Memory B cell (primary cell): Measurements from ENCODE around the gene RTKN2.
"Not testable (repeated sequence)": the region's sequence is repeated elsewhere in the genome, so short reads cannot be mapped to it uniquely, and the experiment has no call there.

Source experiments
- ATAC-seq: fragments of 150-1000 bp; cut with Tn5 transposase; 2 replicates; pipeline ENCODE4 v1.10.0; 2021; ENCODE audit warnings: low read depth, mild to moderate bottlenecking, moderate library complexity
- DNase-seq, 2 donors: peaks; one replicate each; pipeline ENCODE4 v3.0.0; 2022; ENCODE audit warnings: low spot score in 2 of 2
- H3K27ac Mint-ChIP-seq: one replicate; pipeline ENCODE4 v1.8.0; 2022; ENCODE audit warnings: mild to moderate bottlenecking, moderate library complexity, mixed read lengths
- H3K27me3 Mint-ChIP-seq: one replicate; pipeline ENCODE4 v1.8.0; 2022; ENCODE audit warnings: mixed read lengths
- H3K36me3 Mint-ChIP-seq: one replicate; pipeline ENCODE4 v1.8.0; 2022; ENCODE audit warnings: mild to moderate bottlenecking, mixed read lengths
- H3K4me1 Mint-ChIP-seq: one replicate; pipeline ENCODE4 v1.8.0; 2022; ENCODE audit warnings: mixed read lengths
- H3K4me3 Mint-ChIP-seq: one replicate; pipeline ENCODE4 v1.8.0; 2022; ENCODE audit warnings: mild to moderate bottlenecking, moderate library complexity, mixed read lengths
- H3K9me3 Mint-ChIP-seq: one replicate; pipeline ENCODE4 v1.8.0; 2022; ENCODE audit warnings: mixed read lengths

The RTKN2 gene

GRCh38 chr10:62244785-62245467 is 23.7 kb downstream of the RTKN2 start:
- DNase-seq: peak in 1 of 2 donors; percentile 42
- peak overlapping the region; percentile 12 for H3K4me3 Mint-ChIP-seq
- no peaks in the 10 kb centered on the region for H3K36me3 Mint-ChIP-seq
- peak; percentile 68 for ATAC-seq
- no peaks in the 10 kb centered on the region for H3K27me3 Mint-ChIP-seq
- peaks cover 12% of the 10 kb centered on the region for H3K4me1 Mint-ChIP-seq
- H3K9me3 Mint-ChIP-seq: no peaks in the 10 kb centered on the region
- H3K27ac Mint-ChIP-seq: peak overlapping the region; percentile 70

- ATAC-seq (peak; percentile 67), DNase-seq (no peak)
- Mint-ChIP-seq H3K36me3 (no peaks in the 10 kb centered on the region), H3K9me3 (no peaks in the 10 kb centered on the region), H3K4me3 (no peak overlapping the region), H3K4me1 (peaks cover 12% of the 10 kb centered on the region), H3K27me3 (no peaks in the 10 kb centered on the region), H3K27ac (peak overlapping the region; percentile 86)
Measured at GRCh38 chr10:62244088-62244487, 24.6 kb downstream of the RTKN2 start.

- DNase-seq (no peak), ATAC-seq (no peak)
- no peaks in the 10 kb centered on the region for H3K9me3 Mint-ChIP-seq
- H3K27me3 Mint-ChIP-seq: no peaks in the 10 kb centered on the region
- H3K4me3 Mint-ChIP-seq: peak overlapping the region; percentile 16
- peaks cover 12% of the 10 kb centered on the region for H3K4me1 Mint-ChIP-seq
- H3K36me3 Mint-ChIP-seq: no peaks in the 10 kb centered on the region
- H3K27ac Mint-ChIP-seq: peak overlapping the region; percentile 86
Measured at GRCh38 chr10:62243647-62243997, 25.0 kb downstream of the RTKN2 start.

- H3K36me3 Mint-ChIP-seq, H3K9me3 Mint-ChIP-seq, DNase-seq, H3K27me3 Mint-ChIP-seq, ATAC-seq: not testable (repeated sequence)
- H3K4me1 Mint-ChIP-seq: peaks cover 12% of the 10 kb centered on the region
- H3K4me3 Mint-ChIP-seq: peak overlapping the region; percentile 16
- peak overlapping the region; percentile 86 for H3K27ac Mint-ChIP-seq
Measured at GRCh38 chr10:62242965-62243646, 25.5 kb downstream of the RTKN2 start.

DNA sequence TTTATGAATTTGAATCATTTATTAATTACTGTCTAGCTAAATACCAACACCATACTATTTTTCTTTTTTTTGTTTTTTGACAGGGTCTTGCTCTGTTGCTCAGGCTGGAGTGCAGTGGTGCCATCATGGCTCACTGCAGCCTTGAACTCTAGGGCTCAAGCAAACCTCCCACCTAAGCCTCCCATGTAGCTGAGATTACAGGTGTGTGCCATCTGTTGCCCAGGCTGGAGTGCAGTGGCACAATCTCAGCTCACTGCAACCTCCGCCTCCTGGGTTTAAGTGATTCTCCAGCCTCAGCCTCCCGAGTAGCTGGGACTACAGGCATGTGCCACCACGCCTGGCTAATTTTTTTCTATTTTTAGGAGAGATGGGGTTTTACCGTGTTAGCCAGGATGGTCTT is 27.1 kb downstream of the RTKN2 start:
- H3K9me3 Mint-ChIP-seq, H3K27me3 Mint-ChIP-seq, H3K36me3 Mint-ChIP-seq, H3K4me3 Mint-ChIP-seq, DNase-seq, ATAC-seq, H3K27ac Mint-ChIP-seq: not testable (repeated sequence)
- peaks cover 12% of the 10 kb centered on the region for H3K4me1 Mint-ChIP-seq

- Mint-ChIP-seq H3K27me3 (no peaks in the 10 kb centered on the region), H3K4me3 (no peak overlapping the region), H3K27ac (no peak overlapping the region), H3K4me1 (peaks cover 8% of the 10 kb centered on the region), H3K36me3 (no peaks in the 10 kb centered on the region), H3K9me3 (no peaks in the 10 kb centered on the region)
- DNase-seq: no peak
- no peak for ATAC-seq
Measured at GRCh38 chr10:62239994-62240393, 28.6 kb downstream of the RTKN2 start.

- H3K4me3 Mint-ChIP-seq: no peak overlapping the region
- DNase-seq (no peak), ATAC-seq (no peak)
- H3K36me3 Mint-ChIP-seq: no peaks in the 10 kb centered on the region
- H3K27ac Mint-ChIP-seq: no peak overlapping the region
- peaks cover 6% of the 10 kb centered on the region for H3K4me1 Mint-ChIP-seq
- no peaks in the 10 kb centered on the region for H3K9me3 Mint-ChIP-seq
- no peaks in the 10 kb centered on the region for H3K27me3 Mint-ChIP-seq
Measured at GRCh38 chr10:62238880-62239279, 29.8 kb downstream of the RTKN2 start.

DNA sequence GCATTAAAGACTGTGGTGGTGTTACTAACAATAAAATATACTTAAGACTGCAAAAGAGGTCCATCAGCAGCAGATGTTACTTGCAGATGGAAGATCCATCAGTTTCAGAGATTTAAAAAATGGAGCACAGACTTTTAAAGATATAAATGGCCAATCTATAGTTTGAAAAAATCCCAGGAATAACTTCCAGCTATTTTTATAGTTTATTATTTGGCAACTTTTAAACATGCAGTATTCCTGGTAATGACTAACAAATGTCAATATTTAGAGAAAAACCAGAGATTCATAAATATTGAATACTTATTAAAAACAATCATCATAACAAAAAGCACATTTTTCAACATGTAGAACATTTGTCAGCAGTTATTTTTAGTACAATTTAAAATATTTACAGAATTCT is 30.7 kb downstream of the RTKN2 start:
- no peaks in the 10 kb centered on the region for H3K9me3 Mint-ChIP-seq
- no peak overlapping the region for H3K4me3 Mint-ChIP-seq

GRCh38 chr10:62237506-62237905 is 31.1 kb downstream of the RTKN2 start:
- H3K36me3 Mint-ChIP-seq: no peaks in the 10 kb centered on the region
- peaks cover 2% of the 10 kb centered on the region for H3K4me1 Mint-ChIP-seq
- H3K9me3 Mint-ChIP-seq: no peaks in the 10 kb centered on the region
- DNase-seq: no peak
- H3K27me3 Mint-ChIP-seq: no peaks in the 10 kb centered on the region
- no peak overlapping the region for H3K4me3 Mint-ChIP-seq
- ATAC-seq: no peak
- H3K27ac Mint-ChIP-seq: no peak overlapping the region

More for the DNA sequence above, 30.7 kb downstream of the RTKN2 start:
- DNase-seq (no peak), ATAC-seq (no peak)
- Mint-ChIP-seq H3K27me3 (no peaks in the 10 kb centered on the region), H3K27ac (no peak overlapping the region), H3K4me1 (peaks cover 2% of the 10 kb centered on the region), H3K36me3 (no peaks in the 10 kb centered on the region)

DNA sequence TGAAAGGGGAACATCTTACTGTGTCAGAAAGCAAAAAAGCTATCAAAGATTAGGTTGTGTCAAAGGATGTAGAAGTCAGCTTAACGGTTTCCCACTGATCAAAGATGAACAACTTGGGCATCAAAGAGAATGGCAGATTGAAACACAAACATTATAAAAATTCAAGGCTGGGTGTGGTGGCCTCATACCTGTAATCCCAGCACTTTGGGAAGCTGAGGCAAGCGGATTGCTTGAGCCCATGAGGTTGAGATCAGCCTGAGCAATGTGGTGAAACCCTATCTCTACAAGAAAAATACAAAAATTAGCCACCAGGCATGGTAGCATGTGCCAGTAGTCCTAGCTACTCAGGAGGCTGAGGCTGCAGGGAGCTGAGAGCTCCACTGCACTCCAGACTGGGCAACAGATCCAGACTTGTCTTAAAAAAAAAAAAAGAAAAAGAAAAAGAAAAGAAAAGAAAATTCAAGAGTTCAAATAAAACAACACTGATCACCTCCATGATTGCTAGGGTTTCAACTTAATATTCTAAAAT is 34.5 kb downstream of the RTKN2 start:
- ATAC-seq (no peak), DNase-seq (no peak)
- Mint-ChIP-seq H3K4me3 (no peak overlapping the region), H3K36me3 (no peaks in the 10 kb centered on the region), H3K4me1 (peaks cover 2% of the 10 kb centered on the region), H3K27me3 (no peaks in the 10 kb centered on the region), H3K27ac (no peak overlapping the region), H3K9me3 (no peaks in the 10 kb centered on the region)

GRCh38 chr10:62233356-62234076 is 35.1 kb downstream of the RTKN2 start:
- Mint-ChIP-seq H3K27me3 (no peaks in the 10 kb centered on the region), H3K36me3 (no peaks in the 10 kb centered on the region), H3K4me3 (no peak overlapping the region), H3K27ac (no peak overlapping the region), H3K4me1 (peaks cover 2% of the 10 kb centered on the region), H3K9me3 (no peaks in the 10 kb centered on the region)
- ATAC-seq (no peak), DNase-seq (no peak)

DNA sequence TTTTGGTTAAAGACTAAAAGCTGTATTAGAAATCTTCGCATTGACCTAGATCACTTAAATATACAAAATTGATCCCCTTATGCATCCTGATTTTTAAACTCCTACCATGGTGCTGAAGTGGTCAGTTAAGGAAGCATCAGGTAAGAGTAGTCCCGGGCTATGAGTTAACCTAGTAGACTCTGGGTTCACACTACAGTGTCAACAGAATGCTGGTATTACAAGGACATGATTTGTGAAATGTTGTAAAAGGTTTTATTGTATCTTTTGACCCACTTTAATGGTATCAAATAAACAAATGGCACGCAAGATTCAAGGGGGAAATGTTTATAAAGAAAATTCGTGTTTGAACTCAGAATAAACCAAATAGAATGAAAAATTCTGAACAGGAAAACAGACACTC is 36.8 kb downstream of the RTKN2 start:
- Mint-ChIP-seq H3K9me3 (no peaks in the 10 kb centered on the region), H3K36me3 (no peaks in the 10 kb centered on the region), H3K4me1 (peaks cover 2% of the 10 kb centered on the region), H3K27ac (no peak overlapping the region), H3K4me3 (no peak overlapping the region), H3K27me3 (no peaks in the 10 kb centered on the region)
- DNase-seq: no peak
- ATAC-seq: no peak

DNA sequence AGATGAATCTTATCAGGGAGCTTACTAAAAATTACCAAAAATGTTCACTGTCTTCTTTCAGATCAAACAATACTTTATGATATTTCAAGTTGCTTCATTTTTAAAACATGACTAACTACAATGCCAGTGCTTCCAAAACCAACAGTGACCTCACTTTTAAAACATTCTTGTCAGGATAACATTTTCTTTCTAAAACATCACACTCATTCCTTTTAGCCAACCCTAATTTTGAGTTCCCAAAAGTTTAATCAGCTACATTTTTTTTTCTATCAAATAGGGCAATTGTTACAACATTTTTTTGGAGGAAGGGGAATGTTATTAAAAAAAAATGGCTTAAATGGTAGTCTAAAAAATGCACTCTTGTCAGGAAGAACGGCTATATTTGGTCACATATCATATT is 37.3 kb downstream of the RTKN2 start:
- no peaks in the 10 kb centered on the region for H3K36me3 Mint-ChIP-seq
- H3K9me3 Mint-ChIP-seq: no peaks in the 10 kb centered on the region
- no peak for DNase-seq
- H3K27me3 Mint-ChIP-seq: no peaks in the 10 kb centered on the region
- no peak overlapping the region for H3K4me3 Mint-ChIP-seq
- H3K4me1 Mint-ChIP-seq: peaks cover 2% of the 10 kb centered on the region
- no peak overlapping the region for H3K27ac Mint-ChIP-seq
- no peak for ATAC-seq

DNA sequence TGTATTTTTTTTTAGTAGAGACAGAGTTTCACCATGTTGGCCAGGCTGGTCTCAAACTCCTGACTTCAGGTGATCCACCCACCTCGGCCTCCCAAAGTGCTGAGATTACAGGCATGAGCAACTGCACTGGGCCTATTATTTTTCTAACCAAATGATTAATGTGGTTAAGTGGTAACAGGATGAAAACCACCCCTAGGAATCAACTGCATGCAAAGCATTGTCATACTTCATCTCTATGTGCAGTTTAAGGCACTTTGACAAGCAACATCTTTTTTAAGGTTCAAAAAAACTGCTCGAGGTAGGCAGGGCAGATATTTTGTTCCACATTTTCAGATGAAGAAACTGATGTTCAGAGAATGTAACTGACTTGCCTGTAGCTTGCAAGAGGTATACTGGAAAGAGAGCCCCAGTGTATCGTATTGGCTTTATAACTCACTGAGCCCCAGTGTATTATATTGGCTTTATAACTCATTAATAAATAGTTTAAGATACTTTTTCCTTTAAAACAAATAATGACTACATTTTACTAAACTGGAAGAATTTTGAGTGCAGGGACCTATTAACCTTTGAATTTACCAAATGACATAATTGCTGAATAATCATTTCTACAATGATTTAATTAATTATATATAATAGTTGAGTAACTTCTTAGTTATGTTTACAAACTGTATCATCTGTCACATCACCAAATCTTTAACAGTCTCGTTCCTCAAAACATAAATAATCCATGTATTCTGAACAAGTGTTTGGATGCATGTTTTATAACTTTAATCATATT is 38.1 kb downstream of the RTKN2 start:
- no peaks in the 10 kb centered on the region for H3K27me3 Mint-ChIP-seq
- H3K36me3 Mint-ChIP-seq: no peaks in the 10 kb centered on the region
- ATAC-seq (no peak), DNase-seq (no peak)
- peaks cover 2% of the 10 kb centered on the region for H3K4me1 Mint-ChIP-seq
- no peak overlapping the region for H3K27ac Mint-ChIP-seq
- H3K9me3 Mint-ChIP-seq: no peaks in the 10 kb centered on the region
- no peak overlapping the region for H3K4me3 Mint-ChIP-seq
